HG02840 (cell line): Measurements from ENCODE around the gene MAD1L1.

Source experiments
- ATAC-seq: cut with Tn5 transposase; IDR thresholded peaks from one replicate; pipeline ENCODE4 v1.9.1; 2021; ENCODE audit warnings: mild to moderate bottlenecking, moderate library complexity, moderate number of reproducible peaks; ENCODE audit not compliant: unreplicated experiment, low FRiP score

MAD1L1 gene

DNA sequence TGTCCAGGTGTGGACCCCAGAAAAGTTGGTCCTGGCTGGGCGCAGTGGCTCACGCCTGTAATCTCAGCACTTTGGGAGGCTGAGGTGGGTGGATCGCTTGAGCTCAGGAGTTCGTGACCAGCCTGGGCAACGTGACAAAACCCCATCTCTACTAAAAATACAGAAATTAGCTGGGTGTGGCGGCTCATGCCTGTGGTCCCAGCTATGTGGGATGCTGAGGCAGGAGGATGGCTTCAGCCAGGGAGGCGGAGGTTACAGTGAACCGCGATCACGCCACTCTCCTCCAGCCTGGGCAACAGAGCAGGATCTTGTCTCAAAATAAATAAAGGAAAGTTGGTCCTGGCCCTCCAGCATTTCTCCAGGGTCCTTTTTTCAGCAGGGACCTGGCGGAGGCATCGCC lies 10.7 kb upstream of the MAD1L1 start:
- no peak for ATAC-seq

DNA sequence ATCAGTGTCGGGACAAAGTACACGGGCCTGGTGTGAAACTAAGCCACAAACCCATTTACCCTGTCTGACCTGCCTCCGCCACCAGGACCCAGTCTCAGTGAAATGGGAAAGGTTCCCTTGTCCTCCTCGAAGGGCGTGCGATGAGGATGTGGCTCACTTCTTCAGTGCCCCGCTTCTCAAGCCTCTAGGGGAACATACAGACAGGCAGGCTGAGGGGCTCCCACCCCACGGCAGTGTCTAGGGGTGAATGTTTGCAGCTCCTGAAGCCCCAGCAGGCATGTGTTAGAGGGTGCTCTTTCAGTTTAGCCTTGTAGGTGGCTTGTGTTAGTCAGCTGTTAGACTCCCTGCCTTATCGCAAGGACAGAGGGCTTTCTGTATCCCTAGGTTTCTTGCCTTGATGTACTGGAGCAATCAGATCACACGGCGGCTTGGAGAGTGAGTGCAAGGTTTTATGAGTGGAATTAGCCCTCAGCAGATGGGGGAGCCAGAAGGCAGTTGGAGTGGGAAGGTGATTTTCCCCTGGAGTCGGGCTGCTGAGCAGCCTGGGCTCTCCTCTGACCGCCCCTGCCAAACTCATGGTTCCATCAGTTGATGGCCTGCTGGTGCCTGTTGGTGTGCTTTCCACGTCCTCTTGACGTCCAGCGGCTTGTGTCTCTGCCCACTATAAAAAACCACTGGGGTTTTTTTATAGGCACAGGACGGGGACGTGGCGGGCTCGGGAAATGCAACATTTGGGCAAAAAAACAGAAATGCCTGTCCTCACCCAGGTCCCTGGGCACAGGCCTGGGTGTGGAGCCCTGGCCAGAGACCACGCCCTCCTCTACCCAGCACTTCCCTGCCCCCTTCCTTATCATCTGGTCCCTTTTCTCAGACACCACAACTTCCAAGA lies 10.0 kb upstream of the MAD1L1 start:
- no peak for ATAC-seq

DNA sequence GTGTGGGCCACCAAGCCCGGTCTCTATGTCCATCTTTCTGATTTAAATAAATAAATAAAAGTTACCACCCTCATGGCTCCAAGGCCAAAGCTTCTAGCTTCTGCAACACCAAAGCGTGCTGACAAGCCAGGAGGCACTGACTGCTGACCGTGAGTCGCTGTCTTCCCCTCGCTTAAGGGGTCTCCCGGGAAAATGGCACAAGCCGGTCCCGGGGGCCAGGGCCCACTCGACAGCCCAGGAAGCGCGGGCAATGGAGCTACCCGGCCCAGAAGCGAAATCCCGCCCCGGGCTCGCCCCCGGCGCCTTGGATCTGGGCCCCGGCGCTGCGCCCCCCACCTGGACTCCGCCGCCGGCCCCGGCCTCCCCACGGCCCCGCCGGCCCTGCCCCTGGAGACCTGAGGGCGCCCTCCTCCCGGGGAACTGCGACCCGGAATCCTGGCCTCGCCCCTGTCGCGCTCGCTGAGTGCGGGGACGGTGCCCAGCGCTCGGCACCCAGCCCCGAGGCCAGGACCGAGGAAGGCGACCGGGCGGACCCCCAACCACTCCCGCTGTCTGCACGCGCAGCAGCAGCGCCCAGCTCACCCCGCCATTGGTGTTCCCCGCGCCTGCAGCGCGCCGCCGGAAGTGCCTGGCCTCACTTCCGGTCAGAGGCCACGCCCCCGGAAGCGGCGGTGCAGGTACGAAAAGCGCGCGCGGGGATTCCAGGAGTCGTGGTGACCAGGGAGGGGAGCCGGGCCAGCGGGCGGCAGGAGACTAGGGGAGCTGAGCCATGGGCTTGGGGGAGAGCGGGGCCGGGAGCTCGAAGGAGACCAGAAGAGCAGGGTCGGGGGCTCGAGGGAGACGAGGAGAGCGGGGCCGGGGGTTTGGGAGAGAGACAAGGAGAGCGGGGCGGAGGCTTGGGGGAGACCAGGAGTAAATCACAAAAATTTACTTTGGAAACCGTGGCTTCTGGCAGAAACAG lies 9.1 kb upstream of the MAD1L1 start, which contains the start of the genes MRM2 and NUDT1:
MRM2 (minus strand) TSS at position 626 of the 961 bp plus-strand sequence; CDS start at position 590, 36 bp downstream.
NUDT1 (plus strand) TSS at position 647 of the 961 bp plus-strand sequence. CDS start 2,349 bp downstream, outside the sequence.
- ATAC-seq, result peak; percentile 61

DNA sequence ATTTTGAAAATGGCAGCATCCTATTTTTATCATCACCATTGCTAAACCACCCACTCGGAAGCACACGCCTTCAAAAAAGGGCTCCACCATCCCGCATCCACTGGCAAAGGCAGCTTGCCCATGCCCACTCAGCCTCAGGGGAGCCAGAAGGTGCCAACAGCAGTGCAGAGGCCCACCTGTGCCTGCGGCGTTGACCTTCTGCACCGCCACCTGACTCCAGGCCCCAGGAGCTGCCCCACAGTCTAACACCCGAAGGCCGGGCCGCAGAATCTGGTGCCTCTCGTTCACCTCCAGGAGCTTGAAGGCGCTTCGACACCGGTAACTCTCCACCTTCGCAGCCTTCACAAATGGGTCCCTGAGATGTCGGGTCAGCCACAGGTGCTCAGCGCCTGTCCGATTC lies 6.5 kb upstream of the MAD1L1 start:
- ATAC-seq, result no peak

DNA sequence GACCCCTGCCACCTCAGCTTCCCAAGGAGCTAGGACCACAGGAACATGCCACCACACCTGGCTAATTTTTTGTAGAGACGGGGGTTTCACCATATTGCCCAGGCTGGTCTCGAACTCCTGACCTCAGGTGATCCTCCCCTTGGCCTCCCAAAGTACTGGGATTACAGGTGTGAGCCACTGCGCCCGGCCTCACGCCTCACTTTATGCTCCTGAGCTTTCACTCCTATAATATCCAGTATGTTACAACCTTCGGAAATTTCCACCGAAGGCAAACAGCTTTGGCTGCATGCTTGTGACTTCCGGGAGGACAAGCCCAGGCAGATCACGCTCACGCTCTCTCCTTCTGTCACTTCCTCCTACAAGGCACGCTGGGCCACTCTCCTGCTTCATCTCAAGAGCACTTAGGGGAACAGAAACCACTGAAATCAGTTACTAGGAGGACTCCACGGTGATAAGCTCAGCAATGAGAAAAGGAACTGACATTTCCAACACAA lies 4.4 kb upstream of the MAD1L1 start:
- ATAC-seq, result peak; percentile 61

DNA sequence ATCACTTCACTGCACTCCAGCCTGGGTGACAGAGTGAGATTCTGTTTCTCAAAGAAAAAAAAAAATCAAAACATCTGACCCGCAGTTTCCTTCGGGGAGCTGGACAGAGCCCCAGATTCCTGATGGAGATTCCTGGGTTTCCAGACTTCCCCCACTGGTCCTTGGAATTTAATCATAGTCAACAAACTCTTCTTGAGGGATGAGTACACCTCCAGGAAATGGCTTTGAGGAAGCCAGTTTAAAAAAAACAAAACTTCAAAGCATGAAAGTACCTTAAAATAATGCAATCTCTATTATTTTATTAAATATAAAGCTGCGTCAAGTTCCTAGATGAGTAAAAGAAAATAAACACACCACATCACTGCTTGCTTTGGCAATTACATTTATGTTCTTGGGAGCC lies 1.2 kb upstream of the MAD1L1 start:
- no peak for ATAC-seq

DNA sequence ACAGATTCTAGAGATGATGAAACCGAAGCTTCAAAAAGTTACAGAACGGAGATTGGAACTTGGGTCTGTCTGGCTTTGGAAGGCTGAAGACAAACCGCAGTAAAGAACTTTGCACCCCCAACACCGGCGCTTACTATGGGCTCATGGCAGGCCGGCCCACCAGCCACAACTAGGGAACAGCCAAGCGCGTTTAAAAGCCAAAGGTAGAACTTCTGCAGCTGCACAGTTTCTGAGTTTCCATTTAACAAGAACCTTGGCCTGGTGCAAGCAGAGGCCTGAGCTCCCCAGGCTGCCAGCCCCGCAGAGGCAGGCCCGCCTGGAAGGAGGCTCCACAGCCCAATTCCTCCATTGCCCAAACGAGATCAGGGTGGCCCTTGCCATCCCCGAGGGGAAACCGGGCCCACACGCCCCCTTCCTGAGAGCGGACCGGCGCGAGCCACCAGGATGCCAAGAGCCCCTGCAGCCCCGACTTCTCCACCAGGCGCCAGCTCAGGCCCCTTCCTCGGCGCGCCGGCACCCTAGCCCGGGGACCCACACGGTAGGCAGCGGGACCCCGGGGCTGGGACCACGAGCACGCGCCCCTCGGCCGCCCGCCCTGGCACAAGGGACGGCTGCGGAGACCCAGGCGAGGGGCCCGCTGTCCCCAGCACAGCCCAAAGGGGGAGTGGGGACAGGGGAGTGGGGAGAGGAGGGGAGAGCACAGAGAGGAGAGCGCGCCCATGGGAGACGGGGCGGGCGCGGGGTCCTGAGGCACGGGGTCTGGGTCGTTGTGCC lies 566 bp downstream of the MAD1L1 start:
- peak; percentile 31 for ATAC-seq

DNA sequence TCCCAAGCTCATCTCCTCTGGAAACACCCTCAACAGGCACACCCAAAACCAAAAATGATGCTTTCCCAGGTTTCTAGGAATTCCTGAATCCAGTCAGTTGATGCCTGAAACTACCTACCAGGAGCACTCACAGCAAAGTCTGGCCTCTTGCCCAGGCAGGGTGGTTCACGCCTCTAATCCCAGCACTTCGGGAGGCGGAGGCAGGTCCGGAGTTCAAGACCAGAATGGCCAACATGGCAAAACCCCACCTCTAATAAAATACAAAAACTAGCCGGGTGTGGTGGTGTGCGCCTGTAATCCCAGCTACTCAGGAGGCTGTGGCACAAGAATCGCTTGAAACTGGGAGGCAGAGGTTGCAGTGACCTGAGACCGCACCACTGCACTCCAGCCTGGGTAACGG lies 1.9 kb downstream of the MAD1L1 start:
- ATAC-seq, result no peak

DNA sequence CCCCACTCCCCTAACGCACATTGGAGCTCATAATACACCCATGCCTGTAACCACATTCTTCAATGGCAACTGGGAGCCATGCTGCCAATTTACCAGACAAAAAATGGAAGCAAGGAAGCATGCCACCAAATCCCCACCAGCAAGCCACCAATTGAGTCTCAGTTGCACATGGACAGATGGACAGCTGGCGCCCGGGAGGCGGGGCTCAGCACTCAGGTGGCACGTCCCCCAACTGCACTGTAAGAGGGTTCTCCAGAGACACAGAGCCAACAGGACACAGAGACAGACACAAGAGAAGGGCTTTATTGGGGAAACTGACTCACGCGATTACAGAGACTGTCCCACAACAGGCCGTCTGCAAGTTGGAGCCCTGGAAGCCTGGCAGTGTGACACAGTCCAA lies 2.5 kb downstream of the MAD1L1 start:
- ATAC-seq, result no peak

DNA sequence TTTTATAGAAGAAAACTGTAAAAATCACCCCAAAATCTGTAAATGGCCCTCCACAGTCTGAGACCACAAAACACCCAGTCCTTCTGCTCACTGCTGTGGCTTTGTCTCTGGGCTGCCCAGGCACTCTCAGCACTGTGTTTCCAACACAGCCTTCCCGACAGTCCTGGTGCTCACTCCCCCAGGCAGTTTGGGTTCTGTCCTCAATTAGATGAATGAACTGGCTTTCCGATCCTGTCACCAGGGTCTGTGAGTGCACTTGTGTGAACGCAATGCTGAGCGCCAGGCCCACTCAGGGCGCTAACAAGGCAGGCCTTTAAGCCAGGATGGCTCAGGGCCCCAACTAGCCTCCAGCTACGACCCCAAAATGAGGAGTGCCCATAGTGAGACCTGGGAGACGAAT lies 3.3 kb downstream of the MAD1L1 start:
- no peak for ATAC-seq

DNA sequence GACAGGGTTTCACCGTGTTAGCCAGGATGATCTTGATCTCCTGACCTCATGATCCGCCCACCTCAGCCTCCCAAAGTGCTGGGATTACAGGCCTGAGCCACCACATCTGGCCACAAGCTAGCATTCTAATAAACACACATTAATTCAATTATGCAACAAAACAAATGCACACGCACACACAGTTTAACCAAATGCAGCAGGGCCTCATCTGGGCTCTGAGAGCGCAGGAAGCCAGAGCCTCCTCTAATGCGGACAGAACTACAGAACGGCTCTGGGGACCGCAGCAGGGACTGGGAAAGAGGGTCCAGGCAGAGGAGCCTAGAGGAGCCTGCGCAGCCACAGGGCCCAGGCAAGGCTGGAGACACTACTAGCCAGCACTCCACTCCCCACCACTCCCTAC lies 3.8 kb downstream of the MAD1L1 start:
- no peak for ATAC-seq

DNA sequence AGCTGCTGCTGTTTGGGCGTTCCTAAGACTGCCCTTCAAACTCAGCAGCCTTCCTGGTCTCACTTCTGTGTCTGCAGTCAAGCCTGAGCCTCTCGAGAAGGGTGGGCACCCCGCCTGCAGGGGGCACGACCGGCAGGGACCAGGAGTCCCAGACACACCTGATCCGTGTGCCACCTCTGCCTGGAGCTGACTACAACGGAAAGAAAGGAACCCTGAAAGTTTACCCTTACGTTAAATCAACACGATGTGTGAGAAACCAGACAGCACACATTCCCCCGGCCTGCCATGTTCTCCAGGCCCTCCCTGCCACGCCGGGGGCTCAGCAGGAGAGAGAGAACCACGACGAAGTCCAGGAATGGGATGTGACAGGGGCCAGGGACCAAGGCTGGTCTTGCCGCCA lies 5.0 kb downstream of the MAD1L1 start:
- ATAC-seq, result no peak

DNA sequence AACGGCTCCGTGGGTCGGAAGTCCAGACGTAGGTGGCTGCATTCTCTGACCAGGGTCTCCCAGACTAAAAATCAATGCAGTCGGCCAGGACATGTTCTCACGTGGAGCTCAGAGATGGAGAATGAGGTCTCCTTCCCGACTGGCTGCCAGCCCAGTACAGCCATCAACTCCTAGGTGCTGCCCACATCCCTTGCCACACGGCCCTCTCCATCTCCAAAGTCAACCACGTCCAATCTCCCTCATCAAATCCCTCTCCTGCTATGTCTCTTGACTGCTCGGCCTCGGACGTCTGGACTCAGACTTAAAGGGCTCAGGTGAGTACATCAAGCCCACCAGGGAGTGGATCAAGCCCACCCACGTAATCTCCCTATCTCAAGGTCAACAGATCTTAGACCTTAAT lies 6.9 kb downstream of the MAD1L1 start:
- ATAC-seq, result no peak

DNA sequence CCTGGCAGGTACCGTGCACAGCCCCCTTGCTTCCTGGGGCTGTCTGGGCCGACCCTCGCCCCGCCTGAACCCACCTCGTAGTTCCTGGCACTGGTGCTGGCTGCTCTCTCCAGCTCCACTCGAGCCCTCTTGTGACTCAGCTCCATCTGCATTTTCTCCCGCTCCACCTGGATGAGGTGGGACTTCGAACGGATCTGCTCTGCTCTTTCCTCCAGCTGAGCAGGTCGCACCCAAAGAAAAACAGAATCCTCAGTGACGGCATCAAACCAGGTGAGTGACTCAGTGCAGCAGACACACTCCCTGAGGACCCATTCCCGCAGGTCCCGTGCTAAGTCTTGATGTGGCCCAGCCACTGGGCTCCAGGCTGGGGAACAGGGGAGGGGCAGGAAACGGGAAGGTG lies 7.4 kb downstream of the MAD1L1 start:
- ATAC-seq, result no peak

DNA sequence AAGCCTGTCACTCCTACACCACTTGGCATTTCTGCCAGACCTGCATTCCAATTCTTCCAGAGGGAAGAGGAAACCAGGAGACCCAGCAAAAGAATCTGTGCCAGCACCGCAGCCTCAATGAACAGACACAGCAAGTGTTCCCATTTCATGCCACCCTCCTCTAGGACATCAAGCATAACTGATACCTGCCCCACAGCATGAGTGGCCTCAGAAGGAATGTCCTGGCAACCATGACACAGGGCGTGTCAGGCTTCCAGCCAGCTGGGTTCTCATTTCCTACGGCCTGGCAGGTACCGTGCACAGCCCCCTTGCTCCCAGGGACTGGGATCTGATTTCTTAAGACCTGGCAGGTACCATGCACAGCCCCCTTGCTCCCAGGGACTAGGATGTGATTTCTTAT lies 7.8 kb downstream of the MAD1L1 start:
- ATAC-seq, result no peak

DNA sequence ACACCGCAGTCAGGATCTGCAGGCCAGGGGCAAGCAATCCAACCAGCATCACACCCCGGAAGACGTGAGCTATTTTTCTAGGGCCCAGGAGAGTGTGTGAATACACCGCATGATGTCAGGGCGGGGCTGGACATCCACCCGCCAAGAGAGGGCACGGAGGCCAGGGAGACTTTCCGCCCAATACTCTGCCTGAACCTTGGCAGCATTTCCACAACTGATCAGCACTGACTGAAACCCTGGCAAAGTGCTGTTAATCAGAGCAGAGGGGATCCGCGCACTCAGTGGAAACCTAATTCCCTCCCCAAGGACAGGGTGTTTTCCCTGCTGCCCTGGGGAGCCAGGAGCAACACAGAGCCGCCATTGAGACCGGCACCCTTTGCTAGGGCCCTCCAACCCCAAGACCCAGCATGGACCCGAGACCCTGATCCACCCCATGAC lies 8.2 kb downstream of the MAD1L1 start:
- ATAC-seq, result no peak

DNA sequence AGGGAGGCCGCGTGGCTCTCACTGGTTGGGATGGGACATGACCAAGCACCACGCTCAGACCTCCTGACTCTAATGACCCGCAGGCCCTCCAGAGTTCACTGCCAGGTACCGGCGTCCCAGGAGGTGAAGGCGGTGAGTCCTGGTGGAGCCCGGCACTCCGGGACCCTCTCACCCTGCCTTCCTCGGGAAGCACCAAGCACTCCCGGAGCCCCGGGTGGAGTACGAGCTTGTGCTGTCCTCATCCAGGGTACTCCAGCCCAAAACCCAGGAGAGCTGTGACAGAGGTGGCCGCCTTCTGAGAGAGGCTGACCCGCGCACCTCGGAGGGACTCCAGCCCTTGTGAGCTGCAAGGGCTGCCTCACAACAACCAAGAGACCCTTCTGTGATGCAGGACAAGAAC lies 9.4 kb downstream of the MAD1L1 start:
- ATAC-seq, result no peak

DNA sequence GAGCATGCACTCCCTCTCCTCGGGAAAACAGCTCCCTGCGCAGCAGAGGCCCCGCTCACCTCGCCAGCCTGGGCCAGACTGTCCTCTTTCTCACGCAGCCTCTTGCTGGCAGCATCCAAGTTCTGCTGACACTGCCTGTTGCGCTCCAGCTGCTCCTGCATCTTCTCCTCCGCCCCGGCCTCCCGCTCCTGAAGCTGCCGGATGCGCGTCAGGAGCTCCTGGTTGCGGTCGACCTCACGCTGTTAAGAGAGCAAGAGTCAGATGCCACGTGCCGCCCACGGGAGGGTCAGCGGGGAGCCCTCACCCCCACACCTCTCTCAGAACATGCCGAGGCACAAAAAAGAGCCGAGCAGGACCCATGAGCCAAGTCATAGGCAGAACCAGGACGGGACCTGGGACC lies 10.2 kb downstream of the MAD1L1 start:
- ATAC-seq, result no peak

DNA sequence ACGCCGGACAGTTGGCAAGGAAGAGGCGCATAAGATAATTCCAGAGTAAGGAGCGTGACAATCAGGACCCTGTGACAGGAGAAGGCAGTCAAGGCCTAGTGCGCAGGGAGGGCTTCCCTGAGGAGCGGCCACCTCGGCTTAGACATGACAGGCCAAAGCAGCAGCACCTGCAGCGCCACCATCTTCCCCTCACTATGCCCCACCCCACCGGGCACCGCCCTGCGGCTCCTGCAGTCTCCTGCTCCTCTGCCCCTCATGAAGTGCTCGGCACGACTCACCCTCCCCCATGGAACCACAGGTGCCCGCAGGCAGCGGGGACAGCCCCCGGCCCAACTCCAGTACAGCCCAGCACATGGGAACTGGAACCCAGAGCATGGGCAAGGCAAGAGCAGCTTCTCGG lies 11.8 kb downstream of the MAD1L1 start:
- no peak for ATAC-seq

DNA sequence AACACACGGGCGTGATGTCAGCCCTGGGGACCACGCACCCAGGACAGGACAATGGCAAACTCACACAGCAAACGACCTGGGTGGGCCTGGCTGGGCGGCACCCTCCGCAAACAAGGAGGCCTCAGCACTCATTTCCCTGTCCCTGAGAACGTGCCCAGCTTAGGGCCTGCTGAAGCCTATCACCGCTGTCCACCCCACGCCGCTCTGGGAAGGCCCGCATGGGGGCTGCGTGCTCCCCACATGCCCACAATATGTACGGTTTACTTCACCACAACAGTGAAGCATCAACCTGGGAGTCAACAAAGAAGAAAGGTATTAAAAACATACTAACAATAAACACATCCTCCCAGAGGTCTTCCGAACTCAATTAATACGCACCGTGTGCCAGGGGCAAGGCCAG lies 12.2 kb downstream of the MAD1L1 start:
- ATAC-seq, result no peak
